ENCODE measurements around the gene ARHGEF26.

Gene ARHGEF26

GRCh38 chr3:154113609-154114008 lies 7.6 kb upstream of the ARHGEF26 start:
- TF ChIP-seq EZH2 (IDR thresholded peaks at IDR 0.05; ENCODE audit: borderline replicate concordance, low read depth, low read length, severe bottlenecking) (no peak), CTCF (IDR thresholded peaks at IDR 0.05; ENCODE audit: borderline replicate concordance, extremely low read depth, low read length, poor library complexity, severe bottlenecking) (no peak)
- H3K27ac ChIP-seq (ENCODE audit: low read length): no peak overlapping the region
- no peak overlapping the region for H2AFZ ChIP-seq (ENCODE audit: low read depth, low read length)
- H3K4me1 ChIP-seq (ENCODE audit: insufficient read depth, low read length): no peaks in the 10 kb centered on the region
- DNase-seq: no peak
- no peaks in the 10 kb centered on the region for H4K20me1 ChIP-seq (ENCODE audit: insufficient read depth, low read length)
- H3K79me2 ChIP-seq (ENCODE audit: insufficient read depth, low read length): no peaks in the 10 kb centered on the region
- H3K4me2 ChIP-seq (ENCODE audit: insufficient read depth, low read length): no peak overlapping the region
- no peak overlapping the region for H3K9ac ChIP-seq (ENCODE audit: low read depth, low read length)
- H3K4me3 ChIP-seq (ENCODE audit: low read depth in 1 of 2, low read length in 2 of 2): no peak overlapping the region
- ATAC-seq (ENCODE audit: insufficient read depth, low read depth): no peak
- H3K36me3 ChIP-seq (ENCODE audit: insufficient read depth, low read length): no peaks in the 10 kb centered on the region
- no peaks in the 10 kb centered on the region for H3K9me3 ChIP-seq (ENCODE audit: insufficient read depth, low read length, severe bottlenecking)
- H3K27me3 ChIP-seq (ENCODE audit: insufficient read depth, low read length, poor library complexity): peaks cover 11% of the 10 kb centered on the region

- no peaks in the 10 kb centered on the region for H3K79me2 ChIP-seq (ENCODE audit: insufficient read depth, low read length)
- H4K20me1 ChIP-seq (ENCODE audit: insufficient read depth, low read length): no peaks in the 10 kb centered on the region
- TF ChIP-seq CTCF (IDR thresholded peaks at IDR 0.05; ENCODE audit: borderline replicate concordance, extremely low read depth, low read length, poor library complexity, severe bottlenecking): no peak
- TF ChIP-seq EZH2 (IDR thresholded peaks at IDR 0.05; ENCODE audit: borderline replicate concordance, low read depth, low read length, severe bottlenecking): no peak
- H3K9me3 ChIP-seq (ENCODE audit: insufficient read depth, low read length, severe bottlenecking): no peaks in the 10 kb centered on the region
- H3K36me3 ChIP-seq (ENCODE audit: insufficient read depth, low read length): no peaks in the 10 kb centered on the region
- no peaks in the 10 kb centered on the region for H3K4me1 ChIP-seq (ENCODE audit: insufficient read depth, low read length)
- no peak overlapping the region for H3K4me2 ChIP-seq (ENCODE audit: insufficient read depth, low read length)
- H3K27me3 ChIP-seq (ENCODE audit: insufficient read depth, low read length, poor library complexity): peaks cover 11% of the 10 kb centered on the region
- ATAC-seq (ENCODE audit: insufficient read depth, low read depth) (no peak), DNase-seq (no peak)
- H3K27ac ChIP-seq (ENCODE audit: low read length): no peak overlapping the region
- H2AFZ ChIP-seq (ENCODE audit: low read depth, low read length): no peak overlapping the region
- no peak overlapping the region for H3K4me3 ChIP-seq (ENCODE audit: low read depth in 1 of 2, low read length in 2 of 2)
- H3K9ac ChIP-seq (ENCODE audit: low read depth, low read length): no peak overlapping the region
Observed at GRCh38 chr3:154115332-154115731, 5.9 kb upstream of the ARHGEF26 start.

- Histone ChIP-seq H4K20me1 (ENCODE audit: insufficient read depth, low read length) (no peaks in the 10 kb centered on the region), H3K4me3 (ENCODE audit: low read depth in 1 of 2, low read length in 2 of 2) (no peak overlapping the region), H3K36me3 (ENCODE audit: insufficient read depth, low read length) (no peaks in the 10 kb centered on the region), H3K4me1 (ENCODE audit: insufficient read depth, low read length) (no peaks in the 10 kb centered on the region), H3K79me2 (ENCODE audit: insufficient read depth, low read length) (no peaks in the 10 kb centered on the region), H3K9me3 (ENCODE audit: insufficient read depth, low read length, severe bottlenecking) (no peaks in the 10 kb centered on the region), H3K9ac (ENCODE audit: low read depth, low read length) (no peak overlapping the region), H3K27ac (ENCODE audit: low read length) (no peak overlapping the region), H3K27me3 (ENCODE audit: insufficient read depth, low read length, poor library complexity) (no peaks in the 10 kb centered on the region), H2AFZ (ENCODE audit: low read depth, low read length) (no peak overlapping the region), H3K4me2 (ENCODE audit: insufficient read depth, low read length) (no peak overlapping the region)
- ATAC-seq (ENCODE audit: insufficient read depth, low read depth) (no peak), DNase-seq (no peak)
- TF ChIP-seq EZH2 (IDR thresholded peaks at IDR 0.05; ENCODE audit: borderline replicate concordance, low read depth, low read length, severe bottlenecking) (no peak), CTCF (IDR thresholded peaks at IDR 0.05; ENCODE audit: borderline replicate concordance, extremely low read depth, low read length, poor library complexity, severe bottlenecking) (no peak)
Observed at GRCh38 chr3:154119951-154120350, 1.2 kb upstream of the ARHGEF26 start.

Data from DND-41 (cell line).